GM19467 (cell line): Measurements from ENCODE around the gene HDAC7.

ENCODE experiments used
- ATAC-seq: cut with Tn5 transposase; IDR thresholded peaks from one replicate; pipeline ENCODE4 v1.9.1; 2021; ENCODE audit warnings: mild to moderate bottlenecking, moderate library complexity; ENCODE audit not compliant: unreplicated experiment

HDAC7 gene

DNA sequence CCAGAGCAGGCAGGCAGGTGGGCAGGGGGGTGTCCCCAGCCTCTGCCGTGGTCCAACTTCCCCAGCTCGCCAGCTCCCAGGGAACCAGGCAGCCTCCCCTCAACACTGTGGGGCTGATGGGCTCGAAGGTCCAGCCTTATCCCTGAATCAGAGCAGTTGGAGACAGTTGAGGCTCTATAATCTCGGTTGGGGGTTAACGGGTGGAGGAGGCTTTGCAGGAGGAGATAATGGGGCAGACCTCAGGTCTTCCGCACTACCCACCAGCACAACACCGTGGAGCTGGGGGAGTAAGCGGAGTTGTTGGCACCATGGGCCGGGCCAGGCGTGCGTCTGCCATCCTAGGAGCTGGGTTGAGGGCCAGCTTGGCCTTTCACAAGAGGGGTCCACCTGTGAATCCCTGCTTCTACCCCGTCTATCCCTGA lies 13.9 kb upstream of the HDAC7 start:
- ATAC-seq = no peak

DNA sequence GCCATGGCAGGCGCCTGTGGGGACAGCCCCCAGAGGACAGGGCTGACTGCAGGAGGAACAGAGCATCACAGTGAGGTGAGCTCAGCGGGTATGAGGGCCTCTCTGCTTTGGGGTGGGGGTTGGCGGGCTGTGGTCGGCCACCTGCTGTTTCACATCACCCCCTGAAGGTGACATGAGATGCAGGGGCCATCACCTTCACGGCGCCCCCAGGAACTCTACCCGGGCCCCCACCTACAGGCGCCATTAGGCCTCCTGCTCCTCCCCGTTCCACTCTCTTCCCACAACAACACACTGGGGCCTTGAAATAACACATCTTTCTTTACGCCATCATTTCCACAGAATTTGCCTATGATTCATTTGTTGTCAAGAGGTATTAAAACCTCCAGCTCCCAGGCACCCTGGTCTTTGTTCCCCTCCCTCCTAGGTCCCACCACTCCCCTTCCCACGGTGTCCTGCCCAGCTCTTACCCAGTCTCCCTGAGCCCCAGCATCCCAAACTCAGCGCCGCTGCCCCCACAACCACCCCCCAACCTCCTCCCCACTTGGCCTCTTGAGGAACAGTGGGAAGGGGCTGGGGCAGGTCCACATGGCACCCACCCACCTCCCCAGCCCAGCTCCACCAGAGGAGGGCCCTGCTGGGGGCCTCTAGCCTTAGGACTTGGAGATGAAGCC lies 12.7 kb upstream of the HDAC7 start:
- no peak for ATAC-seq

DNA sequence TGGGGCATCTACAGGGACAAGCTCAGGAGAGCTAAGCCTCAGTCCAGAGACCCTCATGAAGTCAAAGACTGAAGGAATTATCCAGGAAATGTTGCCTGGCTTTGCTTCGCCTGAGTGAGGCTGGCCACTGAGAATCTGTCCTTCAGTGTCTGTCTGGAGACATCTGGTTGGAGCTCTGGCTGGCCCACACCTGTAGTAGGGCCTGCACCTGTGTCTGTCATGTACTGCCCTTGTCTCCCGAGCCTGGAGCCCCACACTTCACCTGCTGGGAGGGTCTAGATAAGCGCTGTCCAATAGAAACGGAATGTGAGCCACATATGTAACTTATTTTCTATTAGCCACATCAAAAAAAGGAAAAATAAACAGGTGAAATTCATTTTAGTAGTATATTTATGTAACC lies 9.9 kb upstream of the HDAC7 start:
- no peak for ATAC-seq

DNA sequence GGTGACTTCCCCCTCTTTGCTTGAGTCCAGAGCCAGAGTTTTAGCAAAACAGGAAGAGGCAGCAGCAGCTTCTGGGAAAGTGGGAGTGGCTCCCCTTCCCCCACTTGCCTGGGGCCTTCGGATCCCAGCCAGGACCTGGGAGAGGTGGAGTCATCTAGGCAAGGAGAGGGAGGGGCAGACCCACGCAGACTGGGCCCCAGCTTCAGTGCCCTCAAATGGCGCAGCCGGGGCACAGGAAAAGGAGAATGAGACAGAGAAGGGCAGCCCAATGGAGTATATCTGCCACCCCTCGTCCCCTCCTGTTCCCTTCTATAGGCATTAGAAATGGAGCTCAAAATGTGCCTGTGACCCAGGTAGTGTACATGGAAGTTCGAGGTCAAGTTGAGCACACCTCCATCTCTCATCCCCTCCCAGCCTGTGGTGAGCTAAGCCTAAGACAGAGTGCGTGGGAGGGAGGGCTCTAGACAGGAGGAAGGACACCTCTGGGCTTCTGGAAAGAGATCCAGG lies 9.3 kb upstream of the HDAC7 start:
- no peak for ATAC-seq

DNA sequence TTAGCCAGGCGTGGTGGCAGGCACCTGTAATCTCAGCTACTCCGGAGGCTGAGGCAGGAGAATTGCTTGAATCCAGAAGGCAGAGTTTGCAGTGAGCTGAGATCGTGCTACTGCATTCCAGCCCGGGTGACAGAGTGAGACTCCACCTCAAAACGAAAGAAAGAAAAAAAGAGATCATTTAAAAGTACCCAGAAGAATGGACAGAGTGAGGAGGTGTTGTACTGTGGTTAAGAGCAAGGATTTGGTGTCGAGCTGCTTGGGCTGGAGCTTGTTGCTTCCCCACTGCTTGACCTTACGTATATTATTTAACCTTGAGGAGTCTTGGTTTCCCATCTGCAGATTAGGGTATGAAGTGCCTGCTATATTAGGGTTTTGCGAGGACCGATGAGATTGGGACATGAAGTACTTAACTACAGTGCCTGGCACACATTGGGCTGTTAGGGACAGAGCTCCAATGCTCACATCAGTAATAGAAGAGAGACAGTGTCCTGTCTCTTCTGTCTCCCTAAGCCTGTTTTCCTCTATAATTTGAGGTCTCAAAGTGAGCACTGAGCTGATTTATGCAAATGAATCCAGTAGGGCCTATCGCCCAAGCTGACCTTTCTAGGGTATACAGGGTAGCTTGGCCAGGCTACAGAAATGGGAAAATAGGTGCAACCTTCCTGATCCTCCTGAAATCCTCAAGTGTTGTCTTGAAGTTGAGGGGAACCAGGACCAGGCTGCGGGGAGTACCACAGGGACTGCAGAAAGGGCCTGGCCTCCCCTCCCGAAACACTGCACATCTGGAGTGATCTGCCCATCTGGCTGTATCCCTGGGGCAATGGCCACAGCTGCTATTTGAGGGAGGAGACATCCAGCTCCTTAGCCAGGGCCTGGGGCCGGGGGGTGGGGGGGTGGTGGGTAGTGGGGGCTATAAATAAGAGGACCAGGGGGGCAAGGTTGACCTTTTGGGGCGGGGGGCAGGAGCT lies 8.6 kb upstream of the HDAC7 start:
- no peak for ATAC-seq

DNA sequence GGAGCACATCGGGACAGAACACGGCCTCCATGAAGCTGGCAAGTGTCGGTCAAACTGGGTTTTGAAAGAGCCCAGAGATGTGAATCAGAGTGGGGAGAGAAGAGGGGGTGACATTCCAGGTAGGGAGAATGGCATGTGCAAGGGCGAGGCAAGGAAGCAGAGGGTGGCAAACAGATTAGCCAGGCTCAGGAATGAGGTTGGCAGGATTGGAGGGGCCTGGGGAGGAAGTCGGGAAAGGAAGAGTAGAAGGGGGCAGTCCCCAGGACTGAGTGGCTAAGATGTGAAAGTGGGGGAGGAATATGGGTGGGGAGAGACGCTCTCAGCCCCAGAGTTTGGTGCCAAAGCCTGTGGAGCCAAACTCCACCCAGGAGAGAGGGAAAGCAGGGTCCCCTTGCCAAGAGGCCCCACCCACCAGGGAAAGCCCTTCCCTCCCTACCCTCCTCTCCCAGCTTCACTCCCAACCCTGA lies 5.5 kb upstream of the HDAC7 start:
- ATAC-seq = no peak

DNA sequence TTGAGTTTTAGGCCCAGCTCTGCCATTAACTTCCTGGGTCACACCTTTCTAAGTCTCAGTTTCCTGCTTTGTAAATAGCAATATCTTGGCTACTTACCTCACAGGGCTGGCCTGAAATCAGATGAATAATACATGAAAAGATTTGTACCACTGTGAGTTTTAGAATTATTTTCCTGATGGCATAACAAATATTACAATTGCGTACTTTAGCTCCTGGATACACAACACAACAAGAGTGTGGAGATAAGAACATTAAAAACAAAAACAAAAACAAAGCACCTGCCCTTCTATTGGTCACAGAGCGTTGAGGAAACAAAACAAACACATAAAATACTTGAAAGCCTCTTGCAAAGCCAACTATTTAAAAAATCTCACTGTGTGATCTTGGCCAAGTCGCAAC lies 4.9 kb upstream of the HDAC7 start:
- ATAC-seq = no peak

DNA sequence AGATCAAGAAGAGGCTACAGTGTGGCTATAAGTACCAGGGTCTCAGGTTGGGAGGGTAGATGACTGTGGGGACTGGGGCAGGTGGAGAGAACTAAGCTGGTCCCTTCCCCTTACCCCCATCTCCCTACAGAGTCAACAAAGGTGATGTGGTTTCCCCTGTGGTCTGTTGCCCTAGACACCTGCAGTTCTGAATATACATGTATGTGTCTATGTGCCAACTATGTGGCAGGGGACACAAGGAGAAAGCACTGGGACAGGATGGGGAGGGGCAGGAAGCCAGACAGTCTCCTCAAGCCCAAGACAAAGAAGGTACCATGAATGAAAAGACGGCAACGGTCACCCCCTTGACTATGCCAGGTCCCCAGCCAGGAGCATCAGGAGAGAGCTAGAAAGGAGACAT lies 4.5 kb upstream of the HDAC7 start:
- ATAC-seq = no peak

DNA sequence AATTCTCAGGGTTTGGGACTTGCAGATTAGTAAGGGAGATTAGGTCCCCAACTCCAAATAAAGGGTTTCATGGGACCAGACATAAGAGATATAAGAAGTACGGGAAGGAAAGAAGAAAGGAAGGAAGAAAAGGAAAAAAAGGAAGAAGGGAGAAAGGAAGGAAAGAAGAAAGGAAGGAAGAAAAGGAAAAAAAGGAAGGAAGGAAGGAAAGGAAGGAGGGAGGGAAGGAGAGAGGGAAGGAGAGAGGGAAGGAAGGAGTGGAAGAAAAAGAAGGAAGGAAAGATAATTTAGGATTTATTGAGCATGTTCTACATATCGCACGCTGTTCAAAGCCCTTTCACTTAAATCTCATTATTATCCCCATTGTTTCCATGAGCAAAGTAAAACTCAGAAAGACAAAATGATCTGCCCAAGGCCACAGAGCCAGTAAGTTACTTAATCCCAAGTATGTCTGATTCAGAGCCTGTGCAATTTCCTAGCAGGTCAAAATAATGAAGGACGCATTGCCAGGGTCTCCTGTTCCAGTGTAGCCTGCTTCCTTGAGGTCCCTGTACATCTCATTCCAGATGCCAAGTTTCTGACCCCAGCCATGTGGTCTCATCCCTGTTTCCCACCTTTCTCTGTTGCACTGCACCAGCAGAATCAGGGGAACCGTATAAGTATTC lies 3.9 kb upstream of the HDAC7 start:
- no peak for ATAC-seq

DNA sequence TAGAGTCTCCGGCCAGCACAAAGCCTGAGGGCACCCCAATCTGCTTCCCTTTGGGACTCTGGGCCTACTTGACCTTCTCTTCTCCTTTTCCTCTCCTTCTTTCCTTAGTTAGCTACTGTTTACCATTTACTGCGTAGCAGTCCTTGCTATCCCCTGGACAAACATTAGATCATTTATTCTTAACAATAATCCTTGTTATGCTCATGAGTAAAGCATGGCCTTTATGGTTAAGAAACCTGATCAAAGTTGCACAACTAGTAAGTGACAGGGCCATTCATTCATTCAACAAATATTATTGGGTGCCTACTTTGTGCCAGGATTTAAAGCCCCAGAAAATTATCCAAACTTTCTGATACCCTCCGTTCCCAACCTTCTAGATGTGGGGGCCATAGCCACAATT lies 3.2 kb upstream of the HDAC7 start:
- no peak for ATAC-seq

DNA sequence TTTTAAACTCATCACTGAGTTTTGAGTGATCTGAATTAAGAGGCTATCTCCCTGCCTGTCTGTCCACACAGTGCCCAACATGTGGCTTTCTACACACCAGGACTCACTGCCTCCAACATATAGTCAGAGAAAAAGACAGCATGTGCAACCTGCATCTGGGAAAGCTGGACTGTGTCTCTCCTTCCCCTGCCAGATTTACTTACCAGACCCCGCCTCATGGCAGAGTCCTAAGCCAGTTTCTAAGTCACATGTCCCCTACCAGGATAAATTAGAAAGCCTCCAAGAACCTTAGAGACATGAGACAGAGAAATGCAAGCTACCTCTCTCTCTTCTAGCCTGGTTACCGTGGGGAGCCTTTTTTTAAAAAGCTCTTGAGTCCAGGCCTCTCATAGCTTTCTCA lies 2.7 kb upstream of the HDAC7 start:
- no peak for ATAC-seq

DNA sequence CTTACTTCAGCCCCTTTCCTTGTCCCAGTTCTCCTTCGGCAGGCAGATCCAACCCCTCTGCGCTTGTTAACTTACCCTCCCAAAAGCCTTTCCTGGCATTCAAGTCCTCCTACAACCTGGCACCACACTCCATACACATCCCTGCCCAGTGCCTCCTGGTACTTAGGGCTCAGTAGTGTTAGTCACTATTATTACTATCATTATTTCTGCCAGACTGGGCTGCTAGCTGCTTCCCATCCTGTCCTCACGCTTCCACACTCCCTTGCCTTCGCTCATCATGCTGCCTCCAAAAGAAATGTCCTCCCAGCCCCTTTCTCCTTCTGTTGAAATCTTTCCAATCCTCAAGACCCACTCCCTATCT lies 1.6 kb upstream of the HDAC7 start:
- no peak for ATAC-seq

DNA sequence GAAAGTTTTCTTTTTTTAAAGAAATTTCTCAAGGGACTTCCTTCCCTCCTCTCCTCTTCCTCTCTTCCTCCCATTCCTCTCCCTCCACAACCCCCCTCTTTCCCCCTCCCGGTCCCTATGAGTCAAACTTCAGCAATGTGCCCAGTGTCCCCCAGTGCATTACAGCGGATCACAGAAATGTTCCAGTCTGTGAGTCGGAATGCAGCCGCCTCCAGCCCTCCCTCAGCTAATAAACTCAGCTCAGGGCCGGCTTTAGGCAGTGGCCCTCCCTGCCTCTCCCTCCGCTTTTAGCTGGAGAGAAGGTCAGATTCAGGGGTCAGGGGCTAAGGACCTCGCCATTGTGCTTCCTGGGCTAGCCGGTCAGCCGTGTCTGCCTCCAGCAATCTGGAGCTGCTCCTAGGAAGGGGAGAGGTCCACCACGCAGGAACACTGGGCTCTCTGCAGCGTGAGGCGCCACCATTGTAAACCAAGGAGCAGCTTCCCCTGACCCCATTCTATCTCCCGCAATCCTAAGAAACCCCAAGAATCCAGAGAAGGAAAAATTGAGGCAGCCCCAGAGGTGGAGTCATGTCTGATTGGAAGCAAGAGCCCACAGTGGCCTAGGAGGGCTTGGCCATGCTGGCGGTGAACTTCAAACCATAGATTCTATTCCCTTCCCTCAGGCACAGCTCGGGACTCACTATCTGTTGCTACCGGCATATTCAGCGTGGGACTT lies 1.1 kb upstream of the HDAC7 start:
- ATAC-seq = no peak

DNA sequence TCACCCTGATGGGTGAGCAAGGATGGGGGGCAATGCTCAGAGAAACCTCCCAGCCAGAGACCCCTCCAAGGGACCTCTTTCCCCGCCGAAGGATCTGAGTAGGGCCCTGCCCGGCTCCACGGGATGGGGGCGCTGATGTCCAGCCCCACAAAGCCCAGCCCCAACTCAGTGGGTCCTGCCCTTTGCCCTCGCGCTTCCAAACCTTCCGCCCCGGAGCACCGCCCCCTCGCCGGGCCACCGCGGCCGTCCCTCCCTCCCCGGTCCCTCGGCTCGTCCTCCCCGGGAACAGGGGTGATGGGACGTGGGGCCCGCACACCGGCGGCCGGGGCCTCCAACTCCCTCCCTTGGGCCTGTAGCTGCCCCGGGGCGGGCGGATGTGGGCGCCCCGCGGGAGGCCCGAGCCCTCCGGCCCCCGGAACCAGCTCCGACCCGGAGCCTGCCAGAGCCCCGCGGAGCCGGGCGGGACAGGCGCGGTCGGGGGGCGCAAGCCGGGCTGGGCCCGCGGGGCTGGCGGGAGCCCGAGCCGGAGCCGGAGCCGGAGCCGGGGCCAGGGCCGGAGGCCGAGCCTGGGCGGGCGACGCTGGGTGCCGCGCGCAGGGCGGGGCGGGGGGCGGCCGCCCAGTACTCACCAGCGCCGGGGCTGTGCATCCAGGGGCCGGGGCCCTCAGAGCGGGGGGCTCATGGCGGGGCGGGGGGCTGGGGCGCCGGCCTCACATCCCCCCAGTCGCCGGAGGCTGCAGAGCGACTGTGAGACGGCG lies 386 bp downstream of the HDAC7 start:
- ATAC-seq = no peak

DNA sequence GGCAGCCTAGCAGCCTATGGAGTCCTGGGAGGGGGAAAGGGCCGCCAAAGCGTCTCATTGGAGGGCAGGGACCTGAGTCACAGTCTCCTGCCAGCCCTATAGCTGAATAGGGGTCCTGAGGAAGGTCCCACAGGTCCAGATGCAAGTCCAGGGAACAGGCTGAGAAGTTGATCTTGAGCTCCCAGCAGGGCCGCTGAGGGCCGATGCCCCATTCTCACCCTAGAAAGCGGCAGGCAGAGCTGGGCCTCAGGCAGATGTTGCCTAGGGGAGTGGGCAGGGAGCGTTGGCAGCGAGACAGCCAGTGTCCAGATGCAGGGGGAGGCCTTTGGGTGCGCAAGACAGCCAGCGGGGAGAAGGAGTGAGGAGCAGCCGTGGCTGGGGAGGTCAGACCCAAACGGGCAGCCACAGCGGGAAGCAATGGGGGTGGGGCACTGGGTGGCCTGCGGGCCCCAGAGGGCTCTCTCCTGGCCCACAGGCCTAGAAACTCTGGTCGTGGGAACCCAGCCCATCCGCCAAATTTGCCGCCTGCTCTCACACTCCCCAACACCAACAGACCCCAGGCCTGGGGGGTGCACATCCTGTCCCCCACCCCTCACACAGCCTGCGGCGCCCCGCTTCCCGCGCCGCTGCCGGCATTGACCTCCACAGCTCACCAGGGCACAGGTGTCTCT lies 1.1 kb downstream of the HDAC7 start:
- no peak for ATAC-seq

DNA sequence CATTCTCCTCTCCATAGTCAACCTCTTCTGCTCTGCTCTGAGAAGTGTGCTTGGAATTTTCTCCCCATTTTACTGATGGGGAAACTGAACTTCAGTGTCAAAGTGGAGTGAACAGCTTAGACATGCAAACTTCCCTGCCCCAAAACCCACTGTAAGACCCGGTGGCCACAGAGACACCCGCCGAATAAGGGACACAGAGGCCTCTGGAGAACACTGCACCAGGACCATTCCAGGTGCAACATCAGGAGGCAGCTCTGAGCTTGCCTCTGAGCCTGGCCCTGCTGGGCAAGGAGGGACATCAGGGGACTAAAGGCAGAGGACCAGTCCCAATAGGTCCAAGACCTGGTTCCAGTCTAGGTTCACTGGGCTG lies 1.7 kb downstream of the HDAC7 start:
- no peak for ATAC-seq

DNA sequence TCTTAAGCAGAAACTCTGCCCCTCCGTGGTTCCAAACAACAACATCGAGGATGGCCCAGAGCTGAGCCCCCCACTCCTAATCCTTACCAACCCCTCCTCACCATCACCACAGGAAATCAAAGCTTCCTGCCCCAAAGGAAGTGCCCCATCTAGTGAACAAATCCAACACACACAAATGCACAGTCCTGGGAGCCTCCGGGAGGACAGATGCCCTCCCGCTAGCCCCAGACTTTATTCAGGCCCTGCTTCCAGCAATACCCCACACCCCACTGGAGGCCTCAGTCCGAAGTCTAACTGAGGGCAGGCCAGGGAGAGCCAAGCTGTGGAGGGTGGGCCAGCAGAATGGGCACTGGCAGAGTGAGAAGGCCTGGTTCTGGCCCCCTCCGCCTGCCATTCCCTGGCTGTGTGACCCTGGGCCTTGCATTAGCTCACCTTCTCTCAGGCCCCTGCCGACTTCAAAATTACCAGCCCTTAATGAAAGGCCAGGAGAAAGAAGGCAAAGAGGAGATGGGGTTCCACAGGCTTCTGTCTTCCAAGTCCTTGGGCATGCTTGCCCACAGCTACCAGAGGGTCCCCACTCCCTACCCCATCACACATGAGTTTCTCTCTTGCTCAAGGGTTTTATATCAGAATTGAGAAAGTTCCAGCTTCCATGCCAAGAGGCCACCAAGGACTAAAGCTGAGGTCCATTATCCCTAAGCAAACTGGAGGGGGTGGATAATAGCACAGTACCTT lies 2.3 kb downstream of the HDAC7 start:
- no peak for ATAC-seq

DNA sequence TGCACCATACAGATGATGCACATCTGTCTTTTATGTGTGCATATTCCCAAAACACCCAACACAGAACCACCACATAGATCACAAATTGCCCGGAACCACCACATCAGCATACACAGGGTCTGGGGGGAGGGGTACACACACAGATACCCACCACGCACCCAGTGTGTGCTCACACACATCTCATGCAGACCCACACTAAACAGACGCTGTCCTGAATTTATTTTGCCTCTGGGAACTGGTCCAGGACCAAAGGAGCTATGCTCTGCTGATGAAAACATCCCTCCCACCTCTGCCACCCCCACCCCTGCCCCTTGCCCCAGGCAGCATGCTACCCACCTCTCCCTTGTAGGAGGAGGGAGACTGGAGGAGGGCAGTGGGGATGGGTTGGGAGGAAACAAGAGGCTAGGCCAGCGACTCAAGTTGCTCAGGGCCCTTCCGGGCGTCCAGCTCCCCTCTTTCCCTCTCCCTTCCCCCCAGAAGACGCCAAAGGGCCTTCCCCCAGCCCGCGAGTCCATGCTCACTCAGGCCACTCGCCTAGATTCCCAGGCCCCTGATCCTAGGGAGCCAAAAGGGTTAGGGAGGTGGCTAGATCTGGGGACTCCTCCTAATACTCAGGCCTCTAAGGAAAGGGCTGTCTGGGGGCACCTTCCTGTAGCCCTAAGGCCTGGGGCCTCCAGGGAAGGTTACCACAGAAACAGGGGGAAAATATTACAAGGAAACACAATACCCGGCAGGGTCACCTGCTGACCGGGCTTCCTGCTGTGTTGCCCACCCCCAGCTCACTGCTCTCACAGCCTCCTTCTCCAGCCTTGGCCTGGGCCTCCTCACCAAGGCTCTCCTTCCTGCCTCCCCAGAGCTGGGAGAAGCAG lies 3.1 kb downstream of the HDAC7 start:
- ATAC-seq = no peak
